ENCODE data around the gene CEP128.

- TF ChIP-seq NR2C2 (CRISPR knock-in tag; IDR thresholded peaks at IDR 0.05) (no peak), HMGXB4 (CRISPR knock-in tag; IDR thresholded peaks at IDR 0.05) (no peak), CTCF (IDR thresholded peaks at IDR 0.05) (no peak)
Observed at GRCh38 chr14:80475074-80475473, 466.5 kb downstream of the CEP128 start.

All from WTC11 (cell line).